GM21390 (cell line): ENCODE data around the gene CHST1.

Source experiments
- ATAC-seq: cut with Tn5 transposase; IDR thresholded peaks from one replicate; pipeline ENCODE4 v1.9.1; 2021; ENCODE audit not compliant: unreplicated experiment

Gene CHST1

DNA sequence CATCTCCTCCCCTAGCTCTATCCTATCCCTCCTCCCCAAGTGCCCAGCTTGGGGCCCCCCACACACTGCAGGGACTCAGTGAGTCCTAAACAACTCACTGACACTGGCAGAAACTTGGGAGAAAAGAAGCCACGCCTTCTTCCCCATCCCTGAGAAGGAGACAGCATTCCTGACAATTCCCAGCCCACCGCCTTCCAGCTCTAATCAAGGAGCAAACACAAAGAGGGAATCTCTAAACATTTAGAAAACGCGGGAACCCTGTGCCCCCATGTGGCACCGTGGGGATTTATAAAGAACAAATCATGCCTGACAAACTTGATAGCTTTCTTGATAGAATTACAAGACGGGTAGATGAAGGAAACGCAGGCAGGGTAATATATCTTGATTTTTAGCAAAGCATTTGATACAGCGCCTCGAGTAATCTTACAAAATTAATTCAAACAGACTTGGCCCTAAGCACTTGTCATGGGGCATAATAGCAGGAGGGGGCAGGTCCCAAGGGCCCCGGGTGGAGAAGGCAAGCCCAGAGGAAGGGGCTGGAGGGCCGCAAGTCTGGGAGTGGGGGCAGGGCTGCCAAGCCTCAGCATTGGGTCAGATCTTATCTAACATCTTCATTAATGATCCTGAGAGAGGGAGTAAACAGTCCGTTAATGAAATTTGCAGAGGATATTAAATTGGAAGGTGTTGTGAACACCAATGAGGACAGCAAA lies 4.5 kb downstream of the CHST1 start:
- no peak for ATAC-seq

- ATAC-seq = no peak
These were observed 5.6 kb downstream of the CHST1 start for GRCh38 chr11:45659818-45660160.

- no peak for ATAC-seq
These were observed 6.2 kb downstream of the CHST1 start for GRCh38 chr11:45659031-45659817.

DNA sequence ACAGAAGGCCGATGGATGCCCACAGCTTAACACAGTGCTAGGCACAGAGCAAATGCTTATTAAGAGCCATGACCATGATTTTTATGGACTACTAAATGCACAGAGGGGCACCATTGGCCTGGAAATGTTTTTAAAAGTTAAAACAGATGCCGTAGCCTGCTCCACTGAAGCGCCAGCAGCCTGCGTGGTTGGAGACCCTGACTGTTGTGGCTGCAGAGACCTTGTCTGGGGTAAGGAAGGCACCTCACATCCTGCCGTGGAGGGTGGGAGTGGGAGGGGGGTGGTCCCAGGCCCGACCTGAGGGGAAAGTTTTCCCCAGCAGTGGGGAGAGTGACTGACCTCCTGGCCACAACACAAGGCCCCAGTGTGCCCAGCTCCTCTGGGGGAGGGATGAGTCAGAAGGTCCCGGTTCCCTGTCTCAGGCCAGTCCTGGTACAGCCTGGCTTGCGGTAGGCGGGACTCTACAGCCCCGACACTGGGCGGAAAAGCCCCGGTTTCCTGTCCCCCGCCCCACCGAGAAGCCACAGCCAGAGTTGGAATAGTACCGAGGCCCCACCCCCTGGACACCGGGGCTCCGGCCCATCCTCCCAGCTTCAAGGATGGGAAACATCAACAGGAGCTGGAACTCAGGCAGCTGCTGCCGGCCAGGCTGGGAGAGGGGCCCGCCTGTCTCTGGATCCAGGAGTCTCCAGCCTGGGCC lies 7.0 kb downstream of the CHST1 start:
- no peak for ATAC-seq

GRCh38 chr11:45657496-45658260 lies 7.7 kb downstream of the CHST1 start:
- no peak for ATAC-seq

GRCh38 chr11:45655831-45656230 lies 9.6 kb downstream of the CHST1 start:
- ATAC-seq = no peak

DNA sequence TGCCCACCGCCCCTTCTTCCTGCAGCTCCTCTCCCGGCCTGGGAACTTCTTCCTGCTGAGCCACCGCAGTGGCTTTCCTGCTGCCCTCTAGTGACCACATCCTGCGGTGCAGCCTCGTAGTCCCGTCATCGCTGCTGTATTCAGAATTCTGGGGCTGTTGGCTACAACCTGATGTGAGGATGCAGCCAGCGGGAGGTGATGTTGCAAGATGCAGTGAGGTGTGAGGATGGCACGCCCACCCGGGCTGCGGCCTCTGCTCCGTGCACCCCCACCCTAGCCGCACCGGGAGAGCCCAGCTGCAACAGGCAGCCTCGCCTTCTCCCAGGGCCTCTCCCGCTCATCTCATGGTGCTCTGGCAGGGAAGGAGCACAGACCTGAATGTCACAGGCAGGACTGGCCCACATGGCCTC lies 10.1 kb downstream of the CHST1 start:
- ATAC-seq = no peak

- no peak for ATAC-seq
These were observed 10.5 kb downstream of the CHST1 start for GRCh38 chr11:45655012-45655283.

DNA sequence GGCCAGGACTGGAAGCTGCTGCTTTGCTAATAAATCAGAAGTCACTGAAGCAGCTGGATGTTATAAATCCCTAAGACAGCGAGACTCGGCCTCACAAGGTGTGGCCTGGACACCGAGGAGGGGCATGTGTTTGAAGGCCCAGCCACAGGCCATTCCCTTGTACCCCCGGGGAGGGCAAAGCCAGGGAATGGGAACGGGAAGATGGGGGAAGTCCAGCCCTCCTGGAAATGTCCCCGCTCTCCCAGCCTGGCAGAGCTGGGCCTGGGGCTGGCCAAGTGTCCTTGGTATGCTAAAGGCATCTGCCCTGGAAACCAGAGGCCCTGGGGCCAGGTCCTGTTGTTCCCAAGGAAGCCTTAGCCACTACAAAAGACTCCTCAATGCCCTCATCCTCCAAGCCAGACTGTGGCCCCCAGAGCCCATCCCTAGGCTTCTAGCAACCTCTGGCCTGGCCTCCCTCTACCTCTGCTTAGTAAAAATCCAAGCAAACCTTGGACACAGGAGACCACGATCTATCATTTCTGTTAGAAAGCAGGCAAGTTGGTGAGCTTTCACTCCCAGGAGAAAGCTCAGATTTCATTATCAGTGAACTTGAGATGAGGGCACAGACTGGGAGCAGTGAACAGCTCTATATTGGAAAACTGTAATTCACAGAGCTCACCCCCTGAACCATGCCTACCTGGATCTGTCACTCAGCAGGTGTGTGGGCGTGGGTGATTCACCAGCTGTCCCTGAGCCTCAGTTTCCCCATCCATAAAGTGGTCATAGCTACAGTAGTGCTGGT lies 11.0 kb downstream of the CHST1 start:
- ATAC-seq = no peak

DNA sequence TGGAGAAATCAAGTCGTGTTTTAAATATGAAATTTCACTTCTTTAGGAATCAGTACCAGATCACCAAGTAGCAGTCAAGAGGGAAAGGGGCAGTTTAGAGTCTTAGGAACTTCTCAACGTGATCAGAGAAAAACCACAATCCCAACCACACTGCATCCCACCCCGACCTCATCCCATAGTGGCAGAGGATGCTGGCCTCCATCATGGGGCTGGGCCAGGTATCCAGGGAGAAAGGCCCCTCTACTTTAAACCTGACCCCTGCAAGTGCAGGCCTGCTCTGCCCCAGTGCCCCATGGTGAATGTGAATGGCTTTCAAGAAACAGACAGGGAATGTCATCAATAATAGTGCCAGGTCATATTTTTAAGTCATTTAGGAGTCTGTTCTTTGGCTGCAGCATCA lies 12.1 kb downstream of the CHST1 start:
- no peak for ATAC-seq

DNA sequence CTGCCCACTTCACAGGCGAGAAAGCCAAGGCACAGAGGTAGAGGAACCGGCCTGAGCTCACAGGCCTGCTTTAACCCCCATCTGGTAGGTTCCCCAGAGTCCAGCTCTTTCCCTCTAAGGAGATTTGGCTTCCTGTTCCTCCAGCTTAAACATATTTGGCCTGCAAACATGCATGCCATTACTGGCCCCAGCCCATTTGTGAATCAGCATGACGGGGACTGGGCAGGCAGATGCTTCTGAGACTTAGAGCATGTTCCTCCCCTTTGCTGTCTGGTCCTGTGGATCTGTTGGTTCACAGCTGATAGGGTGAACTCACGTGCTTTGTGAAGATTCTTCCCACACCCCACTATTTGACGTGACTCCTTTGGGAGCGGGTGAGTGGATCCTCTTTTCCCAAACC lies 12.6 kb downstream of the CHST1 start:
- no peak for ATAC-seq

DNA sequence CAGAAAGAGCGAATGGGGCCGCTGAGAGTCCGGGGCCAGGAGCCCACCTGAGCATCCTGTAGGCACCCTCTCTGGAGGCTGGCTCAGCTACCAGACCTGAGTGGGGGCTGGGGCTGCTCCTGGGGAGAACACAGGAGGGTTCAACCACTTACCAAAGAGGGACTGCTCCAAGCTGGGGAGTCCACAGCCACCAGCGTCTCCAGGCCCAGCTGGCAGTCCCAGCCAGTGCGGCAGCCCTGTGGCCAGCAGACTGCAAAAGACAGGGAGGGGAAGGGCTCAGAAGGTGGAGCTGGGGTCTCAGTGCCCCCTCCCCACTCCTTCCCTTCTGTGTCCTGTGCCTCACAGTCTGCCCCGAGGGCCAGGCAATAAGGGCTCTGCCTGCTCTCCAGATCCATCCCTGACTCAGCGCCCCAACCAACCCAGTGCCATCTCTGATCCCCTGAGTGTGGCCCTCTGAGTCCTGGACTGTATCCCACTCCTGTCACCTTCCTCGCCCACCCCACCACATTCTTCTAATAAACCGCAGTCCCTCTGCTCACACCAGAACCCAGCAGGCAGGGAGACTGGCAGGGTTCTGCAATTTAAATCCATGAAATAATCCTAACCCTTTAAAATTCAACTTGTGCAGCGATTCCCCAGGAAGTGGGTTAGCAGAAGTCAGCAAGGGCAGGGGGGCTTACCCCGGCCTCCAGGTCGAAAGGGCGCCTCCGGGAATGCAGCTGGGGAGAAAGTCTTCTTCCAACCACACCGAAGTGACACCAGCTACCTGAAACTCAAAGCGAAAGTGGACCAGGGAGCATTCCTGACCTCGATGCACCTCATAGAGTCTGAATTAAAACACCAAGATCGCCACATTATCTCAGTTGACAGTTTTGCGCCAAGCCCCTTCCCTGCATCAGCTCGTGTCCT lies 13.3 kb downstream of the CHST1 start:
- ATAC-seq = no peak

GRCh38 chr11:45651156-45651555 lies 14.3 kb downstream of the CHST1 start:
- no peak for ATAC-seq

GRCh38 chr11:45650166-45651095 lies 15.0 kb downstream of the CHST1 start:
- ATAC-seq = no peak

DNA sequence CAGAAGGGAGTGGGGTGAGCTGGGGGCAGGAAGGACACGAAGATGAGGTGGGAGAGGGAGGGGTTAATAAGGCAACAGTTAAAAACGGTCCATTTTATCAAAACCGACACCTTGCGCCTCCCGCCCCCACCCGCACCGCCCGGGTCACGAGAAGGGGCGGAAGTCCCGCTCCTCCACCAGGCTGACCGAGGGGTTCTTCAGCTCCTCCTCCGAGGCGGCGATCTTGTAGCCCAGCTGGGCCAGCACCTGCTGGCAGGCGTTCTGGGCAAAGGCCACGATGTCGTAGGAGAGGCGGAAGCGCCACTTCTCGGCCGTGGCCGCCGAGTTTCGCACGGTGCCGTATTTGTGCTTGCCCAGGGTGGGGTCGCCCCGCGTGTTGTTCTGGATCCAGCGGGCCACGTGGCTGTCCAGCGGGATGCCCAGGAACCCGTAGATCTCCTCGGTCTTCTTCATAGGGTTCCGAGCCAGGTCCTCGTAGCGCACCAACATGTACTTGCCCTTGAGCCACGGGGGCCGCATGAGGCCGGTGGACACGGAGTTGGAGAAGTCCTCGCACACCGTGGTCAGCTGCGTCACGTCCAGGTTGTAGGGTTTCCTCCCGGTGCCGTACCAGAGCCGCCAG lies 15.8 kb downstream of the CHST1 start:
- no peak for ATAC-seq

DNA sequence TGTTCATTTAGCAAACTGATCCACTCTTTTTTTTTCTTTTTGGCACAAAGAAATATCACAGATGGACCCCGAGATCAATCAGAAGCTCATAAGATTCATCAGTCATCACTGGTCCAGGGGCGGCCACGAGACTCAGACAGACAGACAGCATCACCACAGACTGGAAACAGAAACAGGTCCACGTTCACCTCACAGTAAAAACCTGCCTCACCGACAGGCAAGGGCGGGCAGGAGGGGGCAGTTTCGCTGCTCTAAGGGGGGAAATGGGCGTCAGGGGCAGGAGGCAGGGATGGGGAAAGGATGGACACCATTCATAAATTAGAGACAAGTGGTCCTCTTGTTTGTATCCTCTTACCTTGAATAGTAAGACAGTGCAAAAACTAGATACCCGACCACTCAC lies 16.5 kb downstream of the CHST1 start:
- ATAC-seq = no peak

- ATAC-seq = no peak
These were observed 17.6 kb downstream of the CHST1 start for GRCh38 chr11:45647786-45648185.

DNA sequence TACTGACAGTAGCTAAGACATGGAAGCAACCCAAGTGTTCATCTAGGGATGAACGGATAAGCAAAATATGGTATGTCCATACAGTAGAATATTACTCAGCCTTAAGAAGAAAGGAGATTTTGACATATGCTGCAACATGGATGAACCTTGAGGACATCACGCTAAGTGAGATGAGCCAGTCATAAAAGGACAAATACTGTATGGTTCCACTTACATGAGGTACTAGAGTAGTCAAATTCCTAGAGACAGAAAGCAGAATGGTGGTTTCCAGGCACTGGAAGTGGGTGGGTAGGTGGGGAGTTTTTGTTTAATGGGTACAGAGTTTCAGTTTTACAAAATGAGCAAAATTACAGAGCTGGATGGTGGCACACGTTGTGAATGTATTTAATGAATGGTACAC lies 18.1 kb downstream of the CHST1 start:
- ATAC-seq = no peak
